RWPE1 (cell line): Measurements from ENCODE around the gene NTM.
"Not testable (repeated sequence)": the region's sequence is repeated elsewhere in the genome, so short reads cannot be mapped to it uniquely, and the experiment has no call there.

Source experiments
- CTCF ChIA-PET: fragments of 350-600 bp; sonication (Branson Sonifier 250); formaldehyde crosslinking; extraction: SDS; loops from one replicate; lab custom pipeline; 2021; lab: Yijun Ruan, JAX
- POLR2A ChIA-PET: fragments of 400-600 bp; formaldehyde crosslinking; extraction: SDS; loops from one replicate; lab custom pipeline; 2020; ENCODE audit warnings: antibody characterized with exemption; ENCODE audit not compliant: low non-redundant PET; lab: Yijun Ruan, JAX
- DNase-seq: peaks from one replicate; pipeline ENCODE4 v3.0.0; 2012; ENCODE audit warnings: low spot score
- H3K27ac ChIP-seq: fragments of 450-650 bp; 2 replicates; pipeline ENCODE4 v1.5.1; 2017
- CTCF ChIP-seq: fragments of 450-650 bp; conservative IDR thresholded peaks from 2 replicates; pipeline ENCODE4 v1.5.1; 2017; ENCODE audit warnings: low read depth, mild to moderate bottlenecking

The NTM gene

DNA sequence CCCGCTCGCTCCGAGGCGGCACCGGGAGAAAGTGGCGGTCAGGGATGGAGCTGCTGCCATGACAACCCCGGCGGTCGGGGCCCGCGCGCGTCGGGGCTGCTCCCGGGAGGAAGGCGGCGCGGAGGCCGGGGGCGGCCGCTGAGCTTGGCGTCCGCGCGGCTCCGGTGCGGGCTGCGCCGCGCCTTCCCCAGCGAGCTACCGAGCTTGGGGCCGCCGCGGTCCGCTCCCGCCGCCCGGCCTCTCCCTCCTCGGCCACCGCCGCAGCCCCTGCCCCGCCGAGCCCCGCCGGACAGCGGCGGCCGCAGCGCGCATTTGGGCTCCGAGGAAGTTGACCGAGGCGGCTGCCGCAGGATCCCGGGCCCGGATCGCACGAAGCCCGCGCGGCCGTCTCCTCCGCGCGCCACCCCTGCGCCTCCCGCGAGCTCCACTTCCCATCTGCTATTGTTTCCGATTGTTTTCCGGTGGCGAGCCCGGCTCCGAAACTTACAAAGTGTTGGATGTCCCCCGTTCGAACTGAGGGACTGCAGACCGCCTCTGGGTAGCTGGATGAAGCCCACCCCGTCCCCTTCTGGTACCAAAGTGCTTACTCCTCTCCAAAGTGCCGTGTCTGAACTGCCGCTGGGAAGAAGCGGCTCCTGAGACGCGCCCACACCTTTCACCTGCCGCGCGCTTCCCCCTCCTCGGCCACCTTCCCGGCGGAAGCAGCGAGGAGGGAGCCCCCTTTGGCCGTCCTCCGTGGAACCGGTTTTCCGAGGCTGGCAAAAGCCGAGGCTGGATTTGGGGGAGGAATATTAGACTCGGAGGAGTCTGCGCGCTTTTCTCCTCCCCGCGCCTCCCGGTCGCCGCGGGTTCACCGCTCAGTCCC lies 540.3 kb downstream of the NTM start:
- CTCF ChIA-PET, result interaction anchor here (0.6 to 1.3 kb wide), 2 partner anchors 145 to 219 kb away, joined by 3 read pairs; no protein-coding TSS in a partner anchor
- TF ChIP-seq CTCF, result no peak
- peak; percentile 22 for DNase-seq
- H3K27ac ChIP-seq, result no peak overlapping the region
- POLR2A ChIA-PET, result no interaction called here

DNA sequence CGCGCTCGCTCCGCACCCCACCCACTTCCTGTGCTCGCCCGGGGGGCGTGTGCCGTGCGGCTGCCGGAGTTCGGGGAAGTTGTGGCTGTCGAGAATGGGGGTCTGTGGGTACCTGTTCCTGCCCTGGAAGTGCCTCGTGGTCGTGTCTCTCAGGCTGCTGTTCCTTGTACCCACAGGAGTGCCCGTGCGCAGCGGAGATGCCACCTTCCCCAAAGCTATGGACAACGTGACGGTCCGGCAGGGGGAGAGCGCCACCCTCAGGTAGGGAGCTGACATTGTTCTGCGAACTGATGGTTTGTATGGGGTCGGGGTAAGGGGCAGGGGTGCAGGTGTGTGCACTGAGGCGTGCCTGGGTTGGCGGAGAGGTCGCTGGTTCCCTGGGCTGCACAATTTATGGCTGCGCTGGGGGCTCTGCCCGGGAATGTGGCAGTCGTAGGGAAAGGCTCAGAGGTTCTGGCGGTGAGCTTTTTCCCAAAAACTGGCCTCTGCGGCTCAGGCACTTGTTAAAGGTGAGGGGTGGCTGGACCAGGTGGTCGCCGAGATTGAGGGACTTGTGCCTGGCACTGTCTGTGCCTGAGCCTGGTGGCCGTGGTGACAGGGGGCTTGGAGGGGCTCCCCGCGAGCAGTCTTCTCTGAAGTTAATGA lies 541.1 kb downstream of the NTM start:
- CTCF ChIA-PET, result interaction anchor here (1.3 kb wide), 1 partner anchor 220 kb away, joined by 3 read pairs; no protein-coding TSS in a partner anchor
- POLR2A ChIA-PET, DNase-seq, H3K27ac ChIP-seq: not testable (repeated sequence)
- TF ChIP-seq CTCF, result peak; percentile 13; the same call in 1 of the 2 replicates

DNA sequence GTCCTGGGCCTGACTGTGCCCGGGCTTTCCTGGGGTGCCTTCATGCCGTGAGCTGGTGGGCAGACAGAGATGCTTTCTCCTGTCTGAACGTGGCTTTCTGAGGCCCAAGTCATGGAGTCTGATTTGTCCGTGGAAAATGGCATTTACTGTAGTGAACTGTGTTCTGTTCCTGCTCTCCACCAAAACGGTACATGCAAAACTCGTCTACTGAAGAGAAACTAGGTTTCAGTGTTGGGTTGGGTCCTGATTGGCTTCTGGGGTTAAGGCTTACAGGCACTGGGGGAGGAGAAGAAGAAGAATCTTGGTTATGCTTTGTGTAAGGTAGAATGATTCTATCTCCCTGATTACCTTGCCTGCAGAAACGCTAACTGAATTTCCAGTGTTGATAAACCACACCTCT lies 541.7 kb downstream of the NTM start:
- no peak for DNase-seq
- no peak overlapping the region for H3K27ac ChIP-seq
- CTCF ChIA-PET, result no interaction called here
- TF ChIP-seq CTCF, result no peak
- POLR2A ChIA-PET, result no interaction called here

DNA sequence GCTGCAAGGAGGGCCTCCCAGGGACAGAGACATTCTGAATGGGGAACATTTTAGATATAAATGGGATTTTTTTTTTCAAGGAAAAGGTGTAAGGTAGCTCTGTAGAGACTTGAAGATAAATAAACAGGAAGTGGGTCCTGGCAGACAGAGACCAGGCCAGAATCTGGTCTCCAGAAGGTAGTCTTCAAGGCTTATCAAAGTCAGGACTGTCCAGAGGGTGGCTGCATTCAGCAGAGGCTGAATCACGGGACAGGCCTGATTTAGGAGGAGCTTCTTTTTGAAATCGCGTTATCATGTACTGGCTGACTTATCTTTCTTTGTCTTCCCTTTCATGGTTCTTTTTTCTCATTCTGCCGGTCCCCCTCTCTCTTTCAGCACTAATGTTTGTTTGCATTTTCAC lies 542.9 kb downstream of the NTM start:
- TF ChIP-seq CTCF, result no peak
- H3K27ac ChIP-seq, result no peak overlapping the region
- POLR2A ChIA-PET, result no interaction called here
- no peak for DNase-seq
- CTCF ChIA-PET, result interaction anchor here (0.7 kb wide), 1 partner anchor 1524 kb away, joined by 3 read pairs; no protein-coding TSS in a partner anchor

DNA sequence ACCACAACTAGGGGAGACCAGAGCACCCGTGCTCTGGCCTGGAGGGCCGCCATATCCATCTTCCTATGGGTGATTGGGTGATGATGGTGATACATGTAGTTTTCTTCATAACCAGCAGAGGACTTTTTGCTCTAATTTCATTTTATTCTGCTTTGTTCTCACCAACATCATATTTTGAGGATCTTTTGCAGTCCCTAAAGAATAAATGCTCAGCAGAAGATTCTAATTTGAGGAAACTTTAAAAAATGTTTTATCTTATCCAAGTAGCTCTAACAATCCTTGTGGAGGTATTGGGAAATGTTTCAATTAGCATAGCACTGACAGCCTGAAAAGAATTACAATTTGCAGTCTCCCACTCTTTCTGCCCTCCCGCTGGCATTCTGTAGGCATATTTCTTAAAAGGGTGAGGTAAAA lies 544.0 kb downstream of the NTM start:
- no peak for TF ChIP-seq CTCF
- no peak overlapping the region for H3K27ac ChIP-seq
- POLR2A ChIA-PET, result no interaction called here
- CTCF ChIA-PET, result interaction anchor here (0.7 kb wide), 1 partner anchor 213 kb away, joined by 5 read pairs; no protein-coding TSS in a partner anchor
- no peak for DNase-seq

GRCh38 chr11:131916638-131917037 lies 546.2 kb downstream of the NTM start:
- no peak for TF ChIP-seq CTCF
- DNase-seq, result no peak
- no peak overlapping the region for H3K27ac ChIP-seq
- ChIA-PET CTCF (no interaction called here), POLR2A (no interaction called here)
